WTC11 (cell line): ENCODE data around the gene NMU. TPM values are rescaled to one million over a fixed set of nuclear protein-coding genes. Genes with fewer than 3 reads are reported as not detected.
A peak's percentile ranks its signal among the peaks of the same experiment; 100 is the strongest.

Experiments
- ATAC-seq: fragments of 200-7000 bp; cut with Tn5 transposase; 2 replicates; pipeline ENCODE4 v1.10.0; 2021; ENCODE audit warnings: mild to moderate bottlenecking, moderate library complexity
- CTCF ChIA-PET: fragments of 300-600 bp; sonication (Branson Sonifier 250); formaldehyde crosslinking; loops from one replicate; lab custom pipeline; 2021; ENCODE audit warnings: antibody characterized with exemption; lab: Charles Lee
- POLR2A ChIA-PET: fragments of 350-600 bp; sonication (Branson Sonifier 250); formaldehyde crosslinking; loops from one replicate; lab custom pipeline; 2021; ENCODE audit warnings: antibody characterized with exemption; lab: Charles Lee
- DNase-seq: peaks from one replicate; pipeline ENCODE4 v3.0.0; 2021; ENCODE audit warnings: low spot score
- H3K27ac Mint-ChIP-seq: 2 replicates; pipeline ENCODE4 v1.8.0; 2021; ENCODE audit warnings: mixed read lengths
- H3K27me3 Mint-ChIP-seq: 2 replicates; pipeline ENCODE4 v1.8.0; 2021; ENCODE audit warnings: low read depth, mild to moderate bottlenecking, moderate library complexity, mixed read lengths
- H3K36me3 Mint-ChIP-seq: 2 replicates; pipeline ENCODE4 v1.8.0; 2021; ENCODE audit warnings: mixed read lengths
- H3K4me1 Mint-ChIP-seq: 2 replicates; pipeline ENCODE4 v1.8.0; 2022; ENCODE audit warnings: mixed read lengths
- H3K4me3 Mint-ChIP-seq: 2 replicates; pipeline ENCODE4 v1.8.0; 2021; ENCODE audit warnings: mild to moderate bottlenecking, moderate library complexity, mixed read lengths
- H3K9me3 Mint-ChIP-seq: 2 replicates; pipeline ENCODE4 v1.8.0; 2021; ENCODE audit warnings: mixed read lengths
- E2F4 ChIP-seq: sonication (generic); formaldehyde crosslinking; IDR thresholded peaks from 2 replicates; pipeline ENCODE4 v1.8.1; 2022; ENCODE audit warnings: low read depth, mild to moderate bottlenecking, moderate library complexity, missing genetic modification reagents, borderline replicate concordance
- ESRRA ChIP-seq: sonication (generic); formaldehyde crosslinking; IDR thresholded peaks from 2 replicates; pipeline ENCODE4 v1.8.1; 2022; ENCODE audit warnings: mild to moderate bottlenecking, missing genetic modification reagents, borderline replicate concordance
- FOXK1 ChIP-seq: sonication (generic); formaldehyde crosslinking; IDR thresholded peaks from 2 replicates; pipeline ENCODE4 v1.8.0; 2022; ENCODE audit warnings: mild to moderate bottlenecking, moderate library complexity, missing genetic modification reagents
- IRF2 ChIP-seq: sonication (generic); formaldehyde crosslinking; IDR thresholded peaks from 2 replicates; pipeline ENCODE4 v1.8.0; 2022; ENCODE audit warnings: low read depth, missing genetic modification reagents, borderline replicate concordance
- MAX ChIP-seq: sonication (generic); formaldehyde crosslinking; IDR thresholded peaks from 2 replicates; pipeline ENCODE4 v1.8.0; 2022; ENCODE audit warnings: mild to moderate bottlenecking, missing genetic modification reagents
- NFE2L1 ChIP-seq: sonication (generic); formaldehyde crosslinking; IDR thresholded peaks from 2 replicates; pipeline ENCODE4 v1.8.1; 2023; ENCODE audit warnings: missing genetic modification reagents
- SP1 ChIP-seq: sonication (generic); formaldehyde crosslinking; conservative IDR thresholded peaks from 2 replicates; pipeline ENCODE4 v1.8.1; 2022; ENCODE audit warnings: missing genetic modification reagents
- TEAD1 ChIP-seq: sonication (generic); formaldehyde crosslinking; IDR thresholded peaks from 2 replicates; pipeline ENCODE4 v1.8.0; 2022; ENCODE audit warnings: mild to moderate bottlenecking, missing genetic modification reagents
- ZBTB21 ChIP-seq: sonication (generic); formaldehyde crosslinking; IDR thresholded peaks from 2 replicates; pipeline ENCODE4 v1.8.1; 2023; ENCODE audit warnings: mild to moderate bottlenecking, missing genetic modification reagents, borderline replicate concordance
- ZNF121 ChIP-seq: sonication (generic); formaldehyde crosslinking; IDR thresholded peaks from 2 replicates; pipeline ENCODE4 v1.8.0; 2023; ENCODE audit warnings: missing genetic modification reagents
- ZNF232 ChIP-seq: sonication (generic); formaldehyde crosslinking; IDR thresholded peaks from 2 replicates; pipeline ENCODE4 v1.8.0; 2022; ENCODE audit warnings: mild to moderate bottlenecking, missing genetic modification reagents
- ZNF263 ChIP-seq: sonication (generic); formaldehyde crosslinking; IDR thresholded peaks from 2 replicates; pipeline ENCODE4 v1.8.1; 2022; ENCODE audit warnings: low read depth, mild to moderate bottlenecking, moderate library complexity, missing genetic modification reagents
- ZSCAN18 ChIP-seq: fragments of 250-450 bp; sonication (Bioruptor Pico); IDR thresholded peaks from 2 replicates; pipeline ENCODE4 v2.1.2; 2022; ENCODE audit warnings: mild to moderate bottlenecking, moderate library complexity
- total RNA-seq: library from RNA; stranded (reverse); gene quantifications from 3 replicates; pipeline ENCODE4 v1.2.3, GENCODE V29; 2021
- TF ChIP-seq, protein P1 (sequence below): sonication (generic); formaldehyde crosslinking; IDR thresholded peaks from 2 replicates; pipeline ENCODE4 v1.8.1; 2023; ENCODE audit warnings: mild to moderate bottlenecking, missing genetic modification reagents, moderate library complexity
- TF ChIP-seq, protein P2 (sequence below): sonication (generic); formaldehyde crosslinking; IDR thresholded peaks from 2 replicates; pipeline ENCODE4 v1.8.1; 2023; ENCODE audit warnings: mild to moderate bottlenecking, missing genetic modification reagents

Gene NMU
- total RNA-seq, 1 experiment from 2014 or later: 43.7 TPM

- DNase-seq (peak; percentile 16), ATAC-seq (peak; percentile 31)
- H3K4me3 Mint-ChIP-seq: peak overlapping the region; percentile 83
- H3K9me3 Mint-ChIP-seq: peaks cover 4% of the 10 kb centered on the region
- peaks cover 23% of the 10 kb centered on the region for H3K27me3 Mint-ChIP-seq
- ChIA-PET POLR2A (interaction anchor here (0.5 to 0.6 kb wide), 2 partner anchors 33 to 183 kb away, joined by 3 to 4 read pairs; partner anchors contain the start of gene EXOC1L), CTCF (interaction anchor here (0.6 to 2.9 kb wide), 4 partner anchors 27 to 90 kb away, joined by 3 to 7 read pairs (median 4); no protein-coding TSS in a partner anchor)
- peaks cover 3% of the 10 kb centered on the region for H3K36me3 Mint-ChIP-seq
- peaks cover 58% of the 10 kb centered on the region for H3K4me1 Mint-ChIP-seq
- TF ChIP-seq E2F4 (CRISPR knock-in tag) (no peak), ZNF232 (no peak), FOXK1 (CRISPR knock-in tag) (no peak), SP1 (no peak), TEAD1 (CRISPR knock-in tag) (no peak), MAX (CRISPR knock-in tag) (no peak), ESRRA (no peak), ZSCAN18 (CRISPR knock-in tag) (no peak), NFE2L1 (CRISPR knock-in tag) (no peak), ZNF121 (CRISPR knock-in tag) (no peak), ZBTB21 (no peak), ZNF263 (no peak)
- TF ChIP-seq, protein P1, sequence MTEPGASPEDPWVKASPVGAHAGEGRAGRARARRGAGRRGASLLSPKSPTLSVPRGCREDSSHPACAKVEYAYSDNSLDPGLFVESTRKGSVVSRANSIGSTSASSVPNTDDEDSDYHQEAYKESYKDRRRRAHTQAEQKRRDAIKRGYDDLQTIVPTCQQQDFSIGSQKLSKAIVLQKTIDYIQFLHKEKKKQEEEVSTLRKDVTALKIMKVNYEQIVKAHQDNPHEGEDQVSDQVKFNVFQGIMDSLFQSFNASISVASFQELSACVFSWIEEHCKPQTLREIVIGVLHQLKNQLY: no peak
- TF ChIP-seq, protein P2, sequence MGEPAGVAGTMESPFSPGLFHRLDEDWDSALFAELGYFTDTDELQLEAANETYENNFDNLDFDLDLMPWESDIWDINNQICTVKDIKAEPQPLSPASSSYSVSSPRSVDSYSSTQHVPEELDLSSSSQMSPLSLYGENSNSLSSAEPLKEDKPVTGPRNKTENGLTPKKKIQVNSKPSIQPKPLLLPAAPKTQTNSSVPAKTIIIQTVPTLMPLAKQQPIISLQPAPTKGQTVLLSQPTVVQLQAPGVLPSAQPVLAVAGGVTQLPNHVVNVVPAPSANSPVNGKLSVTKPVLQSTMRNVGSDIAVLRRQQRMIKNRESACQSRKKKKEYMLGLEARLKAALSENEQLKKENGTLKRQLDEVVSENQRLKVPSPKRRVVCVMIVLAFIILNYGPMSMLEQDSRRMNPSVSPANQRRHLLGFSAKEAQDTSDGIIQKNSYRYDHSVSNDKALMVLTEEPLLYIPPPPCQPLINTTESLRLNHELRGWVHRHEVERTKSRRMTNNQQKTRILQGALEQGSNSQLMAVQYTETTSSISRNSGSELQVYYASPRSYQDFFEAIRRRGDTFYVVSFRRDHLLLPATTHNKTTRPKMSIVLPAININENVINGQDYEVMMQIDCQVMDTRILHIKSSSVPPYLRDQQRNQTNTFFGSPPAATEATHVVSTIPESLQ (CRISPR knock-in tag): no peak
- H3K27ac Mint-ChIP-seq: peak overlapping the region; percentile 92
Measured at GRCh38 chr4:55636656-55636999, 530 bp upstream of the NMU start.

DNA sequence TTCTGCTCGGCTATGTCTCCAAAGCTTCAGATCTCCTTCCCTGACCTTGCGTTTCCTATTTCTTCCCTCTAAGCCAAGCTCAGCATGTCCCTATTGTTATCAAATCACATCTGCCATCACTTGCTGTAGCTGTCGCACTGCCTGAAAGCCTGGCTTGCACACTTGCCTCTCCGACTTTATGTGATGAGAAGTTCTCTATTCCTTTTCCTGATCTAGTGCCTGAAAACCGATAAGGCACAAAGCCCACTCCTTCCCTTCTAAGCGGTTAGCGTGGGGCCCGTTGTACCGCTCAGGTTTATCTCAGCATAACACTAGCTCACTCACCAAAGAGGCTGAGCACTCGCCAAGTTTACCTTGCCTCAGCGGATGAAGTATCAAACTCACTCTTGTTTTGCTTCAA lies 816 bp downstream of the NMU start:
- peaks cover 23% of the 10 kb centered on the region for H3K27me3 Mint-ChIP-seq
- CTCF ChIA-PET: interaction anchor here (1.4 to 2.9 kb wide), 6 partner anchors 25 to 188 kb away, joined by 3 to 7 read pairs (median 4); partner anchors contain the start of gene PDCL2
- TF ChIP-seq MAX (CRISPR knock-in tag): 0 out of 2 replicates have a peak, but pooled peaks have one; percentile 2
- TF ChIP-seq ZNF232: no peak
- TF ChIP-seq, all 79 proteins: peak for 1
- POLR2A ChIA-PET: interaction anchor here (1.3 to 1.5 kb wide), 2 partner anchors 90 to 240 kb away, joined by 3 to 5 read pairs; partner anchors contain the start of gene TMEM165
- no peak for DNase-seq
- Mint-ChIP-seq H3K36me3 (peaks cover 13% of the 10 kb centered on the region), H3K9me3 (peaks cover 15% of the 10 kb centered on the region), H3K4me3 (peak overlapping the region; percentile 83), H3K27ac (no peak overlapping the region), H3K4me1 (peaks cover 65% of the 10 kb centered on the region)
- peak; percentile 12 for ATAC-seq

DNA sequence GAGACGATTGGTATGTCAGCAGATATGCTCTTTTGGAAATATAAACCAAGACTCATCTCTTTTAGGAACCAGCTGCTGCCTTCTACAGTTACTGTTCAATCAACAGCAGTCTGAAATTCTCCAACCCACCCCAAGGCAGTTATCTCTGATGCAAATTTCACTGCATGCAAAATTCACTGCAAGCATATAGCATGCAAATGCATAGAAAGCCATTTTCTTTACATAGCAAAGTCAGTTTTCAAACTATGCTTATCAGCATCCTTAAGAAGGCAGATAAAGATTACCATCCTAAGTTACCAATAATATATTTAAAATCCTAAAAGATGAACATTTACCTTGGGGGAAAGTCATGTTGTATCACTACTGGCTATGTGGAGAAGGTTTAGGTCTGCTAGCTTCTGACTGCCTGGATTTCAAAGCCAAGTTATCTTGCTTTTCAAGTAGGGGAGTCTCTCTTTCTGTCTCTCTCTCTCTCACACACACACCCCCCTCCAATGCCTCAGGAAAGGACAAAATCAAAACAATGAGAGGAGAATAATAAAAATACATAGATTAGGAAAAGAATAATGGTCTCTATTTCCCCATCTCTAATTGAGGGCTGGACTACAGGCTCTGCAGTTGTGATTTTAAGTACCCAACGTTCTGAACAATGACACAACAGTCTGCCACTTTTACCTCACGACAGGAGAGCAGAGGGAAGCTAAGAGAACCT lies 1.5 kb downstream of the NMU start:
- ATAC-seq: no peak
- Mint-ChIP-seq H3K36me3 (peaks cover 16% of the 10 kb centered on the region), H3K4me1 (peaks cover 65% of the 10 kb centered on the region), H3K9me3 (peaks cover 15% of the 10 kb centered on the region), H3K4me3 (peak overlapping the region; percentile 83), H3K27ac (no peak overlapping the region)
- no peak for DNase-seq
- CTCF ChIA-PET: interaction anchor here (1.4 to 2.9 kb wide), 6 partner anchors 25 to 187 kb away, joined by 3 to 7 read pairs (median 4); partner anchors contain the start of gene PDCL2
- no peak for TF ChIP-seq ZBTB21
- TF ChIP-seq IRF2: no peak
- TF ChIP-seq MAX (CRISPR knock-in tag): 0 out of 2 replicates have a peak, but pooled peaks have one; percentile 15
- TF ChIP-seq, all 79 proteins: peak for 1
- H3K27me3 Mint-ChIP-seq: peaks cover 23% of the 10 kb centered on the region
- POLR2A ChIA-PET: interaction anchor here (1.3 to 1.5 kb wide), 2 partner anchors 89 to 239 kb away, joined by 3 to 5 read pairs; partner anchors contain the start of gene TMEM165
